ENCODE results near the gene RPS27L.

GRCh38 chr15:63172376-63172775 lies 15.1 kb upstream of the RPS27L start:
- TF ChIP-seq POLR2A (IDR thresholded peaks at IDR 0.05; ENCODE audit: low read depth, low read length) (no peak), TAF1 (IDR thresholded peaks at IDR 0.05; ENCODE audit: low read depth, low read length) (no peak), POLR2AphosphoS5 (IDR thresholded peaks at IDR 0.05; ENCODE audit: low read depth, low read length) (no peak), PAX5 (IDR thresholded peaks at IDR 0.05; ENCODE audit: insufficient read depth, low read length, severe bottlenecking) (no peak)
